GM12801 (cell line): ENCODE measurements around the gene MRPS7.

Experiments used
- CTCF ChIP-seq: IDR thresholded peaks from one replicate; pipeline ENCODE4 v1.5.1; 2011; ENCODE audit warnings: control low read depth; ENCODE audit not compliant: insufficient read length; ENCODE audit errors: extremely low read depth

MRPS7 gene

GRCh38 chr17:75245011-75245410 lies 16.7 kb upstream of the MRPS7 start:
- TF ChIP-seq CTCF: no peak

- no peak for TF ChIP-seq CTCF
Measured at GRCh38 chr17:75246404-75246803, 15.3 kb upstream of the MRPS7 start.

- no peak for TF ChIP-seq CTCF
Measured at GRCh38 chr17:75249564-75249963, 12.1 kb upstream of the MRPS7 start.

- TF ChIP-seq CTCF: no peak
Measured at GRCh38 chr17:75250009-75250471, 11.6 kb upstream of the MRPS7 start.

GRCh38 chr17:75252039-75252816 lies 9.5 kb upstream of the MRPS7 start:
- TF ChIP-seq CTCF: no peak

- no peak for TF ChIP-seq CTCF
Measured at GRCh38 chr17:75260641-75261335, 891 bp upstream of the MRPS7 start.

- no peak for TF ChIP-seq CTCF
Measured at GRCh38 chr17:75262112-75262606, 480 bp downstream of the MRPS7 start.
